GM19035 (cell line): ENCODE data around the gene RAMP3.
"Not testable (repeated sequence)": the region's sequence is repeated elsewhere in the genome, so short reads cannot be mapped to it uniquely, and the experiment has no call there.

Experiments
- ATAC-seq: cut with Tn5 transposase; IDR thresholded peaks from one replicate; pipeline ENCODE4 v1.9.1; 2021; ENCODE audit not compliant: unreplicated experiment

Gene RAMP3

DNA sequence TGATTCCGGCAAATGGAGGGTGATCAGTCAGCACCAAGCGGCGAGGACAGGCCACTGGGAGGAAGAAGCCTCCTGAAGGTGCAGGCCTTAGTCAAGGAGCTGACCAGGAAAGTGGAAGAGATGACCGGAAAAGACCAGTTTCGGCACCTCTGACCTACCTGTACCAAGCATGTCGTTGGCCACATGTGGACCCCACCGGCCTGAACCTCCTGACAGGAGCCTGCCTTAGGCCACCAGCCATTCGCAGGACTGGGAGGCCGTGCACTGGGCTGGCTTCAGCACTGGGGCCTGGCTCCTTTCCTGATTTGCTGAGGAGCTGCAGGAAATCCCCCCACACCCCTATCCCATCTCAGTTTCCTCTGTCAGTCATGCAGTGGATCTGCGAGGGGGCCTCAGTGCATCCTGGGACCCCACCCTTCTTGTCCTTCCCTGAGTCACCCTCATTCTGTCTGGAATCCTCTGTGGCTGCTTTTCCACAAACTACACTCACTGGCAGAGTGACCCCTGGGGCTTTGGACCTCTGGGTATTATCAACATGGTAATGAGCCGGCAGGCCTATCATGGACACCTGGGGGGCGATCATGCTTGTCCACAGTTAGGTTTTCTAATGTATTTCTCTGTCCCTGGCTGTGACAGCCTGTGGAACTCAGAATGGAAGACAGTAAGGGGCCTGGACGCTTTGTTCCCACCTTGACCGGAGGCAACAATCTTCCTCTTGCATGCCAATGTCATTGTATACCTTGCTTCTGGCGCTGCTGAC, 33.0 kb downstream of the RAMP3 start:
- ATAC-seq: no peak

DNA sequence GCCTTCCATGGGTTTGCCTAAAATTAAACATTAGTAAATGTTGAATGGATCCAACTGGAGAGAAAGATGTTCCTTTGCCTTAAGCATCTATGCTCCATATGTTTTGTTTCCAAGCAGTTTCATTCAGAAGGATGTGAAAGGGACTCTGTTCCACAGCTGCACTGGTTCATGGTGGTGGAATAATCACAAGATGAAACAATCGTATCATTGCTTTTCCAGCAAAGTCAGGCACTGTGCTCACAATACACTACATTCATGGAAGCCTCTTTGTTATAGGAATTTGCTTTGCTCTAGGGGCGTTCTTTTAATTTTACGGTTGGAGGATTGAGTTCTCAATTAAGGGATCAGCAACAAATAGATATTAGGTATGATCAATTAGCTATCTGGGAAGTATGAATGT, 33.8 kb downstream of the RAMP3 start:
- ATAC-seq: no peak

DNA sequence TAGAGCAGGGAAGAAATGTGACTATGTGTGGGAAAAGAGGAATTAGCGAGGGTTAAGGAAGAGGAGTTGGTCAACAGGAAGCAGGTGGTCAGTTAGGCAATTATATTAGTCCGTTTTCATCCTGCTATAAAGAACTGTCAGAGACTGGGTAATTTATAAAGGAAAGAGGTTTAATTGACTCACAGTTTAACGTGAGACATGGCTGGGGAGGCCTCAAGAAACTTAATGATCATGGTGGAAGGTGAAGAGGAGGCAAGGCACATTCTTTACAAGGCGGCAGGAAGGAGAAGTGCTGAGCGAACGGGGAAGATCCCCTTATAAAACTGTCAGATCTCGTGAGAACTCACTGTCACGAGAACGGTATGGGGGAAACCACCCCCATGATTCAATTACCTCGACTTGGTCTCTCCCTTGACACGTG, 35.0 kb downstream of the RAMP3 start:
- no peak for ATAC-seq

DNA sequence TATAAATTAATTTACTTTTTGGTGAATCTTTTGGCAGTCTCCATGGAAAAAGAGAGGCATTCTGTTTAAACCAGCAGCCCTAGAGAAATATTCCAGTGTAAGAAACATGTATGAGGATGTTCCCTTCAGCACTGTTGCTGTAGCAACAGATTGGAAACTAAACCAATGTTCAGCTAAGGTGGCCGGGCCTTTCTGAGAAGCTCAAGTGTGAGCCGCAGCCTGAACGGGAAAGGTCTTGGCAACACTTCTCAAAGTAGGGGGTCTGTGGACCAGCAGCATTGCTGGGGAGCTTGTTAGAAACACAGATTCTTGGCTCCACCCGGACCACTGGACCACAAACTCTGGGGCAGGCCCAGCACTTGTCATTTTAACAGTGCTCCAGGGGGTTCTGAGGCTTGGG, 36.2 kb downstream of the RAMP3 start:
- no peak for ATAC-seq

DNA sequence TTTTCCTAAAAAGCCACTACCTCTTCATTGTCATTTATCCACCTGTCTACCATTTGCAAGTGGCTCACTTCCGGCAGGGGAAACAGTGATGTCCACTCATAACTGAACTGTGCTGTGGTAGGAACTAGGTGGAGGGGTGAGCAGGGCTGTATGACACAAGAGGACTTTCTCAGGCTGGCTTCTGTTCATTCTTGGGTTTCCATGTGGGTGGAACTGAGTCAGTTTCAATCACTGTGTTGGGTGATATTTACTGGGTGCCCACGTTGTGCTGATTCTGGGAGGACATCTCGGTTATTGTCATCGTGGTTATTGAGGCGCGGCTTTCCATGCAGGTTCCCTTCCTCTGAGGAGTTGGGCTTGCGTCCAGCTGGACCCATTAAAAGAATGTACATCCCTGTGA, 38.8 kb downstream of the RAMP3 start:
- ATAC-seq: no peak

DNA sequence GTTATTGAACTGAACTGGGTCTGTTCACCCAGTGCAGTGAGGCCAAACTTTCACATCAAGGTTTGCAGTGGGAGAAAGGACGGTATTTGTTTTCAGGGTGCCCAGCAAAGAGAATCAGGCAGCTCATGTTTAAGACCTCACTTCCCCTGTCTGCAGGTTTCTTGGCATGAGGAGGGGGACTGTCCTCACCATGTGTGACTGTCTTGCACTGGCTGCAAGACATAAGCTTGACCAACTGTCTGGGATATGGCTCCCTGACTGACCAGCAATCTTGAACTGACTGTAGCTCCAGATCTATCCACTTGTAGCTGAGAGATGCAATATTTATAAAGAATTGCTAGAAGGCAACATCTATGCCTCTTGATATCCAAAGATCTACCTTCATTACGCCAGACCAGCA, 39.9 kb downstream of the RAMP3 start:
- ATAC-seq: no peak

DNA sequence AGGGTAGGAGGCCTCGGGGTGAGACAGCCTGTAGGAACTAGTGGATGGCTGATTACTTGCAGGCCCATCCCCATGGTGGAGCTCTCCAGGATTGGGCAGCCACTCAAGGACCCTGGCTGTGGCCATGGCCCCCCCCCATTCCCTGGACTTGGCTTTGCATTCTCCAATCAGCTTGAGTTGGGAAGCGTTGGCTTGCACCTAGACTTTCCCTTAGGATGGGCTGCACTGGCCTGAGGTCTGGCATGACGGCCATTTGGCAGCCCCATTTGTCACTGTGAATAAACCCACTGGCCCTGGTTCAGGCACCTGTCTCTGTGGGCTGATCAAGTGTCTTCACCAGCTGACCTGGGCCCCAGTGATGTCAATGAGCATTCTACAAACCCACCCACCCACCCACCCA, 41.4 kb downstream of the RAMP3 start:
- ATAC-seq: no peak

DNA sequence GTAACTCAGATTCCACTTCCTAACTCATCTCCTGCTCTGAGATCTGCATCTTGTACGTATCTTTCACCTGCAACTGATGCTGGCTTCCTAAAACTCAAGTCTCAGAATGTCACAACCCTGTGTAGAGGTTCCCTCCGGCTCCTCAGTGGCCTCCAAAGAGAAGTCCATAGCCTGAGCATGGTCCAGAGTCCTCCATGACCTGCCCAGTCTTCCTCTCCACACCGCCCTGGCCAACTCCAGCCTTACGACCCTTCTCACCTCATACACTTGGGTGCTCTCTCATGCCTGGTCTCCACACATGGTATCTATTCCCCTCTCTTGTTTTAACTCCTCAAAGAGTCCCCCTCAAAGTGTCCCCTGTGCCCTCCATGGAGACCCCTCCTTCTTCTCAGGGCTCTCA, 41.9 kb downstream of the RAMP3 start:
- ATAC-seq: no peak

DNA sequence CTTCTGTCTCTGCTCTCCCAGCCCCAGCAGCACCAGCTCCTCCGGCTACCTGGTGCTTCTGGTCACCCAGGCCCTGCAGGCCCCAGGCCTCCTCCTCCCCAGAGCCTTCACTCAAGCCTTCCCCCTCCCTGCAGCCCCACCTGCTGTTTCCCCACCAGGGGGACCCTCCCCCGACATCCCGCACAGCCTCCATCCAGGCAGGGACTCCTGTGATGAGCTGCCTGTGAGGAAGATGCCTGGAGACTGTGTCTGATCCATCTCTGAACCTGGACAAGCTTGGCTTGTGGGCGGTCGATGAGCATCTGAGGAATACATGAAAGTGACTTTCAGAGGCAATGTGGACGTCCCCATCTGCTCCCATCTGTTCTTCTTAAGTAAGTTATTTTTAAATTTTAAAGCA, 45.0 kb downstream of the RAMP3 start:
- ATAC-seq: no peak

DNA sequence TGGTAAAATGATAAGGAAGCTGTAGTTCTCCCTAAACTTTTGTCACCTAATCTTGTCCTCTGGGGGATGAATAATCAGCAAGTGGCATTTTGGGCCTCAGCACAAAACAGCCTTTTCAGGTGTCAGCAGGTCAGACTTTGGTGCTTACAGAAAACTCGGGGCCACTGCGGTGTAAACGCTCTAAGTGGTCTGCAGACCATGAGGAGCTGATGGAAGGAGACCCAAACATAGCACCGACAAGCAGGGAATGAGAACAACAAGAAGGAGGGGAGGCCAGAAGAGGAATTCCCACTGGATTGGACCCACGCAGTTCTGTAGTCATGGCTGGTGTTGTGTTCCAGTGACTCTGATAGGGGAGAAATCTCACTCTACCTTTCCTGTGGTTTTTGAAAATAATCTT, 45.4 kb downstream of the RAMP3 start:
- no peak for ATAC-seq

DNA sequence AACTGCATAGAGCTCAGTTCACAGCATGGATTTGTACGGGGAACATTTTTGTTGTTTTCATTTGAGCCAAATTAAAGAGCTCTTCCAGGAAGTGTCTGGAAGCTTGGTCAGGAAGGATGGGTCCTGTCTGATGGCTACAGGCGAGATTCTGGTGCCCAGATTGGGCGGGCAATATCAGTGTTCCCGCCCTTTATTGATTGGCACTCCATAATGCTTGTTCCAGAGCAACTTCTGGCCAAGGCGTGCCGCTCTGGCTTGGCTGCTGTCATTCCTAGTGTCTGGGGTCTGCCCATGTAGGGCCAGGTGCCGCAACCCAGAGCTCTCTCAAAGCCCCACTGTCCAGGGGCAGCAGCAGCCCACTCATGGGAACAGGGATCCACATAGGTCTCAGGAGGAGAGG, 45.9 kb downstream of the RAMP3 start:
- no peak for ATAC-seq

DNA sequence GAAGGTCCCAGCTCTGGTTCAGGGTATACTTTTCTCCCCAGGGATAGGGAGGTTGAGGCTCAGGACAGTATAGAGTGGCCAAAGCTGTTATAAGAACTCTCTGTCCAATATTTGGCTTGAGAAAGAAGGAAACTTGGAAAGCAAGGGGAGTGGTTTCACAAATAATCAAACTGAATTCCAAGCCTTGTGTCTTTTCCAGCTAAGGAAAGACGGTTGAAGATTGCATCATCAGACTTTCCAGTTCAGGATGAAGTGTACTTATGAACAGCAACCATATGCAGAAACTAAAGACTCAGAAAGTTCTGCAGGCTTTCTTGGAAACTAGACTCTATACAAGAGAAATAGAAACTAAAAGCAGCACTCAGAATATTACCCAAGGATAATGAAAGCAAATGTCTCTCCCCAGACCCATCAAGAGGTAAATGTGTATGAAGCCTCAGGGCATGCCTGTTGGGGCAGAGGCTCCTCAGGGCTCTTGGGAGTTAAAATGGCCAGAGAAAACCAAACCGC, 46.4 kb downstream of the RAMP3 start:
- peak; percentile 95 for ATAC-seq

DNA sequence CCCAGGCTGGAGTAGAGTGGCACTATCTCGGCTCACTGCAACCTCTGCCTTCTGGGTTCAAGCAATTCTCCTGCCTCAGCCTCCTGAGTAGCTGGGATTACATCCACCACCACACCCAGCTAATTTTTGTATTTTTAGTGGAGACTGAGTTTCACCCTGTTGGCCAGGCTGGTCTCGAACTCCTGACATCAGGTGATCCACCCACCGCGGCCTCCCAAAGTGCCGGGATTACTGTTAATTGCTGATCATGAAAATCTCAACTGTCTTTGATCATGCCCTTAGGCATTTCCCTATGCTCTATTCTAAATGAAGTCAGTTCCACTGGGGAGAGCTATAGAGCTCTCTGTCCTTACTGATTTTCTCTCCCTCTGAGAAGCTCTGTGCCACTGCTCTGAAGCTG, 48.7 kb downstream of the RAMP3 start:
- ATAC-seq: not testable (repeated sequence)

DNA sequence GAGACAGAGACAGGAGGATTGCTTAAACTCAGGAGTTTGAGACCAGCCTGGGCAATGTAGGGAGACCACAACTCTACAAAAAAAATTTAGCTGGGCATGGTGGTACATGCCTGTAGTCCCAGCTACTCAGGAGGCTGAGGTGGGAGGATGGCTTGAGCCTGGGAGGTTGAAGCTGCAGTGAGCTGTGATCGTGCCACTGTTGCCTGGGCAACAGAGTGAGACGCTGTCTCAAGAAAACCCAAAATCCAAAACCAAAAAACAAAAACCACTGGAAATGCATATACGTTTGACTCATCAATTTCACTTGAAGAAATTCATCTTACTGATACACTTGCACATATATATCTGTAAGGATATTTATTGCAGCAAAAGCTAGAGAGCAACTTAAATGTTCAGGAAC, 52.3 kb downstream of the RAMP3 start:
- not testable (repeated sequence) for ATAC-seq

DNA sequence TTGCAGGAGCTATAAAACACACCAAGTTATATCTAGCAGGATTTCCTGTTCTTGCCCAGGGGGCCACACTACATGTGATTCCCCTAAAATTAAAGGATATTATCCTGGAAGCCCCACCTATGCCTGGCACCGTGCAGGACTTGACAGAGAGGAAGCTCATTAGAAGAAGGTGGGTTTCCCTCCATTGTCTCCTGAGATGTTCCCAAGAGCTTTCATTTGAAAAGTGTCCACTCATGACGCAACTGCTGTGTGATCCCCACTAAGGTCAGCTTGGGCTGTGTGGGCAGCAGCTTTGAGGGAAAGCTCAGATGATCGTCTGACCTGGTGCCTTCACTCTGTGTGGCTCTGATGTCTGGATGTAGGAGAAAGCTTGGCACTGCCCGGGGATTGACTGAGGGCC, 53.5 kb downstream of the RAMP3 start:
- no peak for ATAC-seq

DNA sequence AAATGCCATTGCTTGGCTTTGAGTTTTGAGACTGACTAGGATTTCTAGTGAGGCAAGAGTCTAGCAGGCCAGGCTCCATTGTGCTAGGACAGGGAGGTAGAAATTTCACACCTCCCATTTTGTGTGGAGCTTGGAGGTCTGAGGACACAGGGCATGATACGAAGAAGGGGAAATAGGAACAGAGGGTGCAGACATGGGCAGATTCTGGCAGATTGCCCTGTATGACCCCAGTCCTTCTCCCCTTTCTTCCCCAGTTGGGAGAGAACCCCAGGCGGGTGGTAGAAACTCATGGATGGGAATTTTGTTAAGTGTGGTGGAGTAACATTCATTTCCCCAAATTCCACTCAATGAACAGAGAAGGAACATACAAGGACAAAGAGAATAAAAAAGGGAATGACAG, 54.4 kb downstream of the RAMP3 start:
- ATAC-seq: no peak

DNA sequence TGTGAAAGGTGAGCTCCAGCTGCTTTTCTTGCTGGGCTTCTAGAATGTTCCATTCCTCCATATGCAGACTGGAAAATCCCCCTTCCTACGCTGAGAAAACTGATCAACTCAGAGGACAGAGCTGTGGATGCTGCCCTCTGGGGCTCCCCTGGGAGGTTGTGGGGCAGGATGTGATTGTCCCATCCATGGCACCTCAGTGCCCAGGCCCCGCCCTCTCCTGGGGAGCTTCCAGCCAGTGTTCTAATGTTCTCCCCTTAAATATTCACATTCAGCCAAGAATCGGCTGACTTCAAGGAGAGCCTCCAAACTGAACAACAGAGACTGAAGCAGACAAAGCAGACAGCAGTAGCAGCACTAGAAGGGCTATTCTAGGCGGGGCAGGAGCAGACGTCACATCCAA, 55.0 kb downstream of the RAMP3 start:
- ATAC-seq: no peak

DNA sequence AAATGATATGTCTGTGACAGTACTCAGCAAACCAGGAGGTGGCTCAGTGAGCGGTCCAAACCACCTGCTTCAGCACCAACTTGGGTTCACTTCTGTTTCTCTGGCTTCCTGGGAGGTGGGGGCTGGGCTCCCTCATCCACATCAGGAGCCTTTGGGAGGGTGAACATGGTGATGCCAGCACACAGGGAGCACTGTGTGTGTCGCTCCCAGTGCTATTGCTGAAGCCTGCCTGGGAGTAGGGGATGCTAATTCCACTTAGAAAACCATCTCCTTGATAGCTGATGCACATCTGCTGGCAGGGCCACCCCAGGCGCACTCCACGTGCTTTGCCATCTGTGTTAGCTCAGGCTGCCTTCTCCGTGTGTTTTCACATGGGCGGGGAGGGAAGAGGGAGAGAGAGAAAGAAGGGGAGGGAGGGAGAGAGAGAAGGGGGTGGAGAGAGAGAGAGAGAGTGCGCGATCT, 58.0 kb downstream of the RAMP3 start:
- no peak for ATAC-seq

DNA sequence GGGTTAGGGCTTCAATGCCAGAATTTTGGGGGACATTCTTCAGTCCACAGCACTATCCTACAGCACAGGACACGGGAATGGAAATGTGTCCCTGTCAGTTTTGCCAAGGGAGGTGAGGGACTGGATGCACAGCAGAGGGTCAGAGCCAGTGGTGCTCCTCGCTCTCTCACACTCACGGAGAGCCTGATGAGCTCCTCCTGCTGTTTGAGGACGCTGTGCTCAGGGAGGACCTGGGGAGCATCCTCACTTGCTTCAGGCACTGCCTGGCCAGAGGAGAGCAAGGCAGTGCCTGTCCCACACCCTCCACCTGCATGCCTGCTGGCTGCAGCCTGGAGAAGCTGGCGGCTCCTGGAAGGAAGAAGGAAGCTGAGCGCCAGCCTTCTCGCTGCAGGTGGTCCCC, 58.6 kb downstream of the RAMP3 start:
- no peak for ATAC-seq

DNA sequence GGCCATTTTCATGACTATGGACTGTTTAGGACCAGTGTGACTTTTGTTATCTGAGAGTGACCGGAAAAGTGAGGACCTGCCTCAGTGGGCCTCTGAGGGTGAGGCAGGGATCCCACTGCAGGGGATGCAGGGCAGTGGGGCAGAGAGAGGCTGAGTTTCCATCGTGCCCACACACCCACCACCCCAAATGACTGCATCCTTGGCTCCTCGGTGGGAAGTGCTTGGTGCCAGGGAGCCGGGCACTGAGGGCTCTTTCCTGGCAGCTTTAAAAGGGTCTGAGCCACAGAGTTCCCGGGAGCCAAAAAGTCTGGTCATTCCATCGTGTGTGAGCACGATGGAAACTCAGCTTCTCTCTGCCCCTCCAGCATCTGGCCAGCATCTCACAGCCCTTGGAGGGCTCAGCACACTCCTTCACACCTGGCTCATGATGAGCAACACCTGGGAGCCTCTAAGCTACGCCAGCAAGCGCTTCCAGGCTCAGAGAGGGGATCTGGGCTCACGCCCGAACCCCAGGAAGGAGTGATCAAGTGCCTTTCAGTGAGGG, 59.1 kb downstream of the RAMP3 start:
- ATAC-seq: no peak

DNA sequence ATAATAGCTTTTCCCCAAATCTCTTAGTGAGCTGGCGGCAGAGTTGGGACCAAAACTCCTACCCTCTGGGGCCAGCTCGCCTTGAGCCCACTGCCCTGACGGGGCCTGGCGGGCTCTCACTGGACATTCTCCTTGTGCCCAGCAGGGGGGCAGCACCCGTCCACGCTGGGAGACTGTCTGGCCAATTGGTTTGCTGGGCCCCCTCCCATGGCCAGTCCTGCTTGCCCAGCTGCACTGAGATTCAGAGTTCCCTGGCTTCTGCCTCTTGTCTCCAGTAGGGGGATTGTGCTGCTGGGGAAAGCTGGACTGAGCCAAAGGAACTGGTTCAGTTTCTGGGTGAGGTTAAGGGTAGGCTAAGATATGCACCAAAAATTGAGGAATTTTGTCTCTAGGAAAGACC, 59.8 kb downstream of the RAMP3 start:
- ATAC-seq: no peak

DNA sequence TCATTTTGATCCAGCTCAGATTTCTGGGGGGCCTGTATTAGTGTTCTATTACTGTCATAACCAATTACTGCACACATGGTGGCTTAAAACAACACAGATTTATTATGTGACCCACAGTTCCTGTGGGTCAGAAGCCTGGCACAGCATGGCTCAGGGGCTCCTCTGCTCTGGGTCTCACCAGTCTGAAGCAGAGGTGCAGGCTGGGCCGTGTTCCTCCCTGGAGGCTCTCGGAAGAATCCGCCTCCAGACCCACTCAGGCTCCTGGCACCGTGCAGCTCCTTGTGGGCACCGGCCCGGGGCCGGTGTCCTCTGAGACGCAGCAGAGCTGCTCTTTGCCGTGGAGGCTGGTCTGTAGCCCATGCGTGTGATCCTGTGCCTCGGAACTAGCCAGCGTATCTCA, 61.5 kb downstream of the RAMP3 start:
- ATAC-seq: no peak
